ENCODE measurements around the gene FAM3A. TPM values are rescaled to one million over a fixed set of nuclear protein-coding genes. Genes with fewer than 3 reads are reported as not detected.

Gene FAM3A
- total and polyA plus RNA-seq, 9 of the 15 experiments (the other 6 are each of a cell fraction or from before 2014, with no cell fraction given): 0.75 to 70.6 (median 27.0) TPM

- H2AFZ ChIP-seq (ENCODE audit: low read depth, low read length): no peak overlapping the region
- H3K4me1 ChIP-seq (replicated peaks in 1 of 2; ENCODE audit: control insufficient read depth in 2 of 2, insufficient read depth in 2 of 2, low read length in 2 of 2): peaks cover 42 to 84% of the 10 kb centered on the region in 2 experiments
- ATAC-seq (no peak), FAIRE-seq (no peak), DNase-seq (ENCODE audit: extremely low read depth in 1 of 4, low spot score in 3 of 4) (no peak)
- H3K9me3 ChIP-seq (replicated peaks; ENCODE audit: control insufficient read depth, insufficient read depth, low read depth, low read length): no peaks in the 10 kb centered on the region
- peaks cover 7% of the 10 kb centered on the region; the same call in 1 of the 2 replicates for H4K20me1 ChIP-seq (replicated peaks; ENCODE audit: control insufficient read depth, insufficient read depth, low read length)
- ChIA-PET CTCF (ENCODE audit: low intra/inter-chr PET ratio) (no interaction called here), POLR2A (interaction anchor here (0.6 to 2.1 kb wide), 7 partner anchors 28 to 591 kb away, joined by 3 to 10 read pairs (median 4); partner anchors contain the start of genes ATP6AP1 and RPL10)
- H3K79me2 ChIP-seq (ENCODE audit: control insufficient read depth, insufficient read depth, low read length): peaks cover 72% of the 10 kb centered on the region
- no peak overlapping the region for H3K4me3 ChIP-seq
- H3K9ac ChIP-seq (ENCODE audit: insufficient read depth in 1 of 2, low read depth in 2 of 2, low read length in 2 of 2): peak overlapping the region in 1 of 2 experiments; percentile 74; a peak in 2 of 4 replicates
- no peaks in the 10 kb centered on the region for H3K27me3 ChIP-seq (ENCODE audit: control insufficient read depth in 2 of 2, insufficient read depth in 2 of 2, low read length in 2 of 2)
- intact Hi-C loops (cut with micrococcal nuclease) (loop anchor here (5.0 kb wide), 1 partner anchor 90 kb away; the partner anchor contains the start of gene RPL10), in situ Hi-C loops (cut with MboI) (no loop called here)
- no peak for TF ChIP-seq ERF (CRISPR knock-in tag; IDR thresholded peaks at IDR 0.05)
- TF ChIP-seq MIER1 (IDR thresholded peaks at IDR 0.05; ENCODE audit: low read depth): no peak
- no TSS peak for BruUV-seq (replicated peaks)
- H3K36me3 ChIP-seq (ENCODE audit: control insufficient read depth, insufficient read depth, low read length): peaks cover 50% of the 10 kb centered on the region
- no peak overlapping the region for H3K27ac ChIP-seq (ENCODE audit: extremely low read depth, low read depth, low read length)
- H3K9me1 ChIP-seq (ENCODE audit: control insufficient read depth, insufficient read depth, low read length): no peaks in the 10 kb centered on the region
- WGBS (ENCODE audit: insufficient coverage, low coverage, missing lambda C conversion rate): 91% methylated on average over 19 of the region's 28 CpGs
- no peak overlapping the region for H3K4me2 ChIP-seq (ENCODE audit: insufficient read depth, low read length)
These were observed 28.3 kb downstream of the FAM3A start for GRCh38 chrX:154487518-154488290.
